HEK293T (cell line): ENCODE results near the gene RIF1.

Experiments used
- CTCF ChIA-PET: fragments of 350-600 bp; formaldehyde crosslinking; extraction: SDS; loops from one replicate; lab custom pipeline; 2021; ENCODE audit warnings: antibody characterized with exemption, inconsistent platforms; lab: Yijun Ruan, JAX
- POLR2A ChIA-PET: fragments of 350-600 bp; formaldehyde crosslinking; extraction: SDS; loops from one replicate; lab custom pipeline; 2020; ENCODE audit warnings: antibody characterized with exemption, inconsistent platforms; lab: Yijun Ruan, JAX
- DNase-seq: peaks from one replicate; pipeline ENCODE4 v3.0.0; 2012; ENCODE audit warnings: mixed read lengths; ENCODE audit errors: extremely low spot score
- ARNT ChIP-seq: fragments of 450-650 bp; IDR thresholded peaks from 2 replicates; pipeline ENCODE4 v1.6.1; 2017; ENCODE audit warnings: mild to moderate bottlenecking
- BHLHE40 ChIP-seq: fragments of 450-650 bp; IDR thresholded peaks from 2 replicates; pipeline ENCODE4 v1.6.1; 2016; ENCODE audit warnings: mild to moderate bottlenecking, moderate library complexity, borderline replicate concordance
- CTBP1 ChIP-seq: fragments of 450-650 bp; IDR thresholded peaks from 2 replicates; pipeline ENCODE4 v1.6.1; 2016; ENCODE audit warnings: borderline replicate concordance
- ELF4 ChIP-seq: fragments of 450-650 bp; IDR thresholded peaks from 2 replicates; pipeline ENCODE4 v1.6.1; 2017; ENCODE audit warnings: antibody characterized with exemption
- FOXA1 ChIP-seq: fragments of 450-650 bp; IDR thresholded peaks from 2 replicates; pipeline ENCODE4 v1.6.1; 2016; ENCODE audit warnings: mild to moderate bottlenecking
- FOXK2 ChIP-seq: fragments of 450-650 bp; IDR thresholded peaks from 2 replicates; pipeline ENCODE4 v1.6.1; 2016; ENCODE audit warnings: mild to moderate bottlenecking
- FOXM1 ChIP-seq: fragments of 450-650 bp; IDR thresholded peaks from 2 replicates; pipeline ENCODE4 v1.6.1; 2017; ENCODE audit warnings: mild to moderate bottlenecking, borderline replicate concordance
- HDGF ChIP-seq: fragments of 450-650 bp; IDR thresholded peaks from 2 replicates; pipeline ENCODE4 v1.6.1; 2017; ENCODE audit warnings: antibody characterized with exemption, borderline replicate concordance
- L3MBTL2 ChIP-seq: fragments of 450-650 bp; conservative IDR thresholded peaks from 2 replicates; pipeline ENCODE4 v1.6.1; 2016; ENCODE audit warnings: mild to moderate bottlenecking
- LEF1 ChIP-seq: fragments of 450-650 bp; IDR thresholded peaks from 2 replicates; pipeline ENCODE4 v1.6.1; 2017; ENCODE audit warnings: mild to moderate bottlenecking, borderline replicate concordance
- NFRKB ChIP-seq: fragments of 450-650 bp; IDR thresholded peaks from 2 replicates; pipeline ENCODE4 v1.6.1; 2016; ENCODE audit warnings: mild to moderate bottlenecking, moderate library complexity
- SP1 ChIP-seq: fragments of 450-650 bp; IDR thresholded peaks from 2 replicates; pipeline ENCODE4 v1.6.1; 2017
- SUZ12 ChIP-seq: fragments of 450-650 bp; IDR thresholded peaks from 2 replicates; pipeline ENCODE4 v1.6.1; 2016; ENCODE audit warnings: mild to moderate bottlenecking
- TARDBP ChIP-seq: fragments of 450-650 bp; IDR thresholded peaks from 2 replicates; pipeline ENCODE4 v1.6.1; 2016
- ZNF384 ChIP-seq: fragments of 450-650 bp; IDR thresholded peaks from 2 replicates; pipeline ENCODE4 v1.6.1; 2016
- TF ChIP-seq, protein P1 (sequence below): fragments of 450-650 bp; IDR thresholded peaks from 2 replicates; pipeline ENCODE4 v1.6.1; 2016

RIF1 gene

DNA sequence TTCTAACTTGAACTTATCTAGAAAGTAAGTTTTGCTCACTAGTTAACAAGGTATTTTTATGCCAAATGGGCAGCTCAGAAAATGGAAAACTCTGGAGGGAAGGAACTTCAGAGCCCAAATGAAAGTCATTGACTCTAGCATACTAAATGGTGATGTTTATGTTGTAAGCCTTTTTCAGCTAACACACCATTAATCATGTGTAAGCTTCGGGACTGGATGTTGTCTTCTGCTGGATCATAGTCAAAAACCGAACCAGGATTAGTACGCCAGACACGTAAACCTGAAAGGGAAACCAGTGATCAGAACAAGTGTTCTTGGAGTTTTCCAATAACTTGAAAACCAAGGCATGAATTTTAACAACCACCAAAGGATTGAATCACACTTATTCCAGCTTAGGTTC is 81.8 kb downstream of the RIF1 start:
- ChIA-PET POLR2A (no interaction called here), CTCF (no interaction called here)
- TF ChIP-seq ZNF384 (no peak), FOXK2 (no peak), ARNT (no peak), SP1 (no peak), FOXA1 (no peak), L3MBTL2 (no peak), LEF1 (no peak), CTBP1 (no peak), TARDBP (no peak), HDGF (no peak), NFRKB (no peak), FOXM1 (no peak), BHLHE40 (no peak), SUZ12 (no peak), ELF4 (no peak)
- TF ChIP-seq, protein P1, sequence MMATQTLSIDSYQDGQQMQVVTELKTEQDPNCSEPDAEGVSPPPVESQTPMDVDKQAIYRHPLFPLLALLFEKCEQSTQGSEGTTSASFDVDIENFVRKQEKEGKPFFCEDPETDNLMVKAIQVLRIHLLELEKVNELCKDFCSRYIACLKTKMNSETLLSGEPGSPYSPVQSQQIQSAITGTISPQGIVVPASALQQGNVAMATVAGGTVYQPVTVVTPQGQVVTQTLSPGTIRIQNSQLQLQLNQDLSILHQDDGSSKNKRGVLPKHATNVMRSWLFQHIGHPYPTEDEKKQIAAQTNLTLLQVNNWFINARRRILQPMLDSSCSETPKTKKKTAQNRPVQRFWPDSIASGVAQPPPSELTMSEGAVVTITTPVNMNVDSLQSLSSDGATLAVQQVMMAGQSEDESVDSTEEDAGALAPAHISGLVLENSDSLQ: no peak
- no peak for DNase-seq

DNA sequence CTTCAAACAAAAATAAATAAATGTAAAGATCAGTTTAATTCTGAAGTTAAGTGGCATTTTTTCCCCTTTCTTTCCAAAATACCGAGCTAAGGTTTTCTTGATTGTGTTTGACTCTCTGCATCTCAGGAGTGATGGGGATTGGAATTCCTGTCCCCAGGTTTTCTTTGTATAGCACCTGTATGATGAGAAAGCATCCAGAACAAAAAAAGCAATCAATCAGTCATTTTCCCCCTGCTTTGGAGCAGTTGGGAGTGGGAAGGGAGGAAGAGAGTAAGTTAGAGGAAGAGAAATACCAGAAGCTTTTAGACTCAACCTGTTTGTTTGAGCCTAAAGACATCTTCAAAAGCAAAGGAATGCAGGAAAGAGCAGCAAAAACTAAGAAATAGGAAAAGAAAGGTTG is 88.5 kb downstream of the RIF1 start:
- ChIA-PET CTCF (no interaction called here), POLR2A (no interaction called here)
- no peak for TF ChIP-seq CTBP1
- no peak for TF ChIP-seq NFRKB
- DNase-seq: no peak

DNA sequence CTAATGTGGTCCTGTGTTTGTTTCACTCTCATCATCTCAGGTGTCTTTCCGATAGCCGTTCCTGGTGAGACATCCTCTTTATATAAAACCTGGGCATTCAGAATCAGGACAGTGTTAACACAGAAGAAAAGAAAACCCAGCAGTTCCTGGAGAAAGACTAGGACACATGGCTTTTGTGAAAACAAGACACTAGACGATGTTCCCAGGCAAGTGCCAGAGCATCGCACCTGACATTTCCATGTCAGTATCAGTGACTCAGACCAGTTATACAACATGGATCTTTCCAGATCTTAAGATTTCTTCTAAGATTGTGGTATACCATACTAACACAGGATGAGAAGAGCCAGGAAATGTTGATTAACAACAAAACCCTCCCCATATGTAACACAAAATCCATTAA is 96.5 kb downstream of the RIF1 start:
- TF ChIP-seq HDGF: no peak
- TF ChIP-seq NFRKB: no peak
- TF ChIP-seq TARDBP: no peak
- TF ChIP-seq CTBP1: no peak
- TF ChIP-seq BHLHE40: no peak
- TF ChIP-seq SUZ12: no peak
- no peak for TF ChIP-seq SP1
- TF ChIP-seq L3MBTL2: no peak
- TF ChIP-seq FOXK2: no peak
- no peak for TF ChIP-seq FOXM1
- no peak for TF ChIP-seq ZNF384
- no peak for TF ChIP-seq ARNT
- no peak for TF ChIP-seq FOXA1
- TF ChIP-seq, protein P1: no peak
- no peak for TF ChIP-seq ELF4
- no peak for TF ChIP-seq LEF1
- no peak for DNase-seq
- ChIA-PET CTCF (no interaction called here), POLR2A (no interaction called here)

DNA sequence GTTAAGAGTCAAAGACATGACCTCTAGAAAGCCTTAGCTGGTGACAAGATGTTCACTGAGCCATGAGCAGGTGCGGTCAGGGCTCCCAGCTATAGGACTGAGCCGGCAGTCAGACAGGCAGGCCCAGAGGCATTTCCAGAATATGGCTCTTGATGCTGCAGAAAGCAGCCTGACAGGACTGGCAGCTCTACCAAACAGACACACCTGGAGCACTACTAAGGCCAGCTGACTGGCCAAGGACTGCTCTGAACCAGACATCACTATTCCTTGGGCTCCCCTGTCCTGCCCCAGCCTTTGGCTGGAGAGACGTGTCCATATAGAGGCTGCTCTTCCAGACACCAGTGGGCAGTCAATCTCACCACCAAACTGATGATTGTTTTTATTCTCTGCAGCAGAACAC is 98.8 kb downstream of the RIF1 start:
- CTCF ChIA-PET: no interaction called here
- POLR2A ChIA-PET: no interaction called here
- TF ChIP-seq BHLHE40 (no peak), ARNT (no peak), NFRKB (no peak), CTBP1 (no peak), FOXA1 (no peak), LEF1 (no peak), ZNF384 (no peak), FOXK2 (no peak), SP1 (no peak), FOXM1 (no peak), TARDBP (no peak), SUZ12 (no peak), L3MBTL2 (no peak)
- DNase-seq: no peak

DNA sequence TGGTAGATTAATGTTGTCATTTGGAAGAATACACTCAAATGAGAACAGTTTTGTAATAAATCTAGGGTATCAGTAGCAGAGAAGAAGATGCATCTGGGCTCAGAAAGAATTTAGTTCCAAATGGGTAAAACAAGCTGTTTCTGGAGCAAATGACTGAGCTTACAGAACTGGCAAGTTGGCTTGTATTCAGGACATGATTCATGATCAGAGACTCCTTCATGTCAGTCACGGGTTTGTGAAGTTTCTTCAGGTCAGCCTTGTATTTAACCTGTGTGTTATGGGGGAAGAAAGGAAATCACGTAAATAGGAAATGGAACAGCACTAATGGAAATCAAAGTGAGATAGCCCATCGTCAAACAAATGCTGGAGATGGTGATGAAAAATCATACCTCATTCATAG is 109.1 kb downstream of the RIF1 start:
- ChIA-PET POLR2A (no interaction called here), CTCF (no interaction called here)
- no peak for TF ChIP-seq FOXM1
- DNase-seq: no peak

DNA sequence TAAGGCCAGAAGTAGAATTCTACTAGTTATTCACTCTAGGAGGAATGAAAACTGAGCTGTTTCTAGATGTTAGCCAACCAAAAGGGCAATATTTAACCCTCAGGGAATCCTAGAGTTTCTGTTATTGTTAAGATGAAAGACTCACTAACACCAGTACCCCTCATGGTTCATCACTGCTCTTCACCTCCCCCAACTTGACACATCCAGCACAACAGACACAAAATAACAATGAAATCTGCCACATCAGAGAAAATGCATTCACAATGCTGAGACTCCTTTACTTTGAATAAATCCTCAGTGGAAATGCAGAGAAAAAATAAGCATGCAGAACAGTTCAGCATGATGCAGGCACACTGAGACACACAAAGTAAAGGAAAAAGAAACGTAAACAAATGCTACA is 111.3 kb downstream of the RIF1 start:
- CTCF ChIA-PET: no interaction called here
- no peak for TF ChIP-seq FOXA1
- TF ChIP-seq L3MBTL2: no peak
- TF ChIP-seq SUZ12: no peak
- TF ChIP-seq ELF4: no peak
- TF ChIP-seq TARDBP: no peak
- TF ChIP-seq HDGF: no peak
- no peak for TF ChIP-seq FOXK2
- TF ChIP-seq, protein P1: no peak
- POLR2A ChIA-PET: no interaction called here
- no peak for DNase-seq

DNA sequence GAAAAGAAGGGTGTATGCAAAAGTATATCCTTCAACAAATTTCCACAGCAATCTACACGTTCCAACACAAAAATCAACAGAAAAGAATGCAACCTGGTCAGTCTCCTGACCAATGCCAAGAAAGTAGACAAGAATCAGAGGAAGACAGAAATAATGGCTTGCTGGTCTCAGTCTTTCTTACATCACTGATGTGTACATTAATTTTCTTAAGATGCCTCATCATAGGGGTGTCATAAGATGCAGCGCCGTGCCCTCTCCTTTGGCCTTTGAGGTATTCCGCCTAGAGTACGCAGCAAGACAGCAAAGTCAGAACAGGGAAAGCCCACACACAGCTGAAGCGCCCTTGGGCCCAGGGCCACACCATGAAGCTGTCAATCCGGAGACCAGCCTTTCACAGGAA is 112.9 kb downstream of the RIF1 start:
- DNase-seq: no peak
- CTCF ChIA-PET: no interaction called here
- no peak for TF ChIP-seq SUZ12
- TF ChIP-seq CTBP1: no peak
- TF ChIP-seq ARNT: no peak
- TF ChIP-seq HDGF: no peak
- no peak for TF ChIP-seq TARDBP
- TF ChIP-seq FOXM1: no peak
- TF ChIP-seq FOXA1: no peak
- TF ChIP-seq L3MBTL2: no peak
- TF ChIP-seq, protein P1: no peak
- no peak for TF ChIP-seq BHLHE40
- TF ChIP-seq ZNF384: no peak
- TF ChIP-seq ELF4: no peak
- TF ChIP-seq LEF1: no peak
- POLR2A ChIA-PET: no interaction called here
